ENCODE data around the gene FAM162B.

GRCh38 chr6:116714761-116715160, 50.8 kb downstream of the FAM162B start:
- no peak for TF ChIP-seq CTCF (IDR thresholded peaks at IDR 0.05)
- TF ChIP-seq SMC3 (IDR thresholded peaks at IDR 0.05), result no peak
- TF ChIP-seq HOXA7 (CRISPR knock-in tag; IDR thresholded peaks at IDR 0.05), result no peak
- TF ChIP-seq NR3C1 (IDR thresholded peaks at IDR 0.05), result no peak
- no peak for TF ChIP-seq KDM1A (IDR thresholded peaks at IDR 0.05; ENCODE audit: low read depth)
- no peak for TF ChIP-seq E2F6 (IDR thresholded peaks at IDR 0.05; ENCODE audit: borderline replicate concordance, low read depth)
- no peak for TF ChIP-seq BHLHE40 (IDR thresholded peaks at IDR 0.05; ENCODE audit: low read depth, low read length)

Data from A549 (cell line).